Muscle of leg (tissue), 11 donors: ENCODE data around the gene SORBS1. TPM values are rescaled to one million over a fixed set of nuclear protein-coding genes. Genes with fewer than 3 reads are reported as not detected.

ENCODE experiments used
- DNase-seq: peaks from one replicate; pipeline ENCODE4 v3.0.0; 2013
- H3K27ac ChIP-seq: one replicate; pipeline ENCODE4 v1.5.1; 2013; ENCODE audit warnings: mild to moderate bottlenecking, low read length, control low read depth
- H3K27me3 ChIP-seq: one replicate; pipeline ENCODE4 v1.6.1; 2013; ENCODE audit warnings: low read length; ENCODE audit not compliant: control insufficient read depth, insufficient read depth
- H3K36me3 ChIP-seq: one replicate; pipeline ENCODE4 v1.6.1; 2013; ENCODE audit warnings: low read length; ENCODE audit not compliant: control insufficient read depth, insufficient read depth
- H3K4me1 ChIP-seq: one replicate; pipeline ENCODE4 v1.6.1; 2013; ENCODE audit warnings: low read length; ENCODE audit not compliant: control insufficient read depth, insufficient read depth
- H3K4me3 ChIP-seq: one replicate; pipeline ENCODE4 v1.5.1; 2013; ENCODE audit warnings: low read length, control low read depth
- H3K9me3 ChIP-seq: replicated peaks from 2 replicates; pipeline ENCODE4 v1.6.1; 2013; ENCODE audit warnings: low read depth, low read length; ENCODE audit not compliant: control insufficient read depth
- WGBS: methylation state at CpG from one replicate; pipeline ENCODE4 v1.1.5; 2013; ENCODE audit warnings: missing lambda C conversion rate; ENCODE audit not compliant: insufficient coverage; 5-methylcytosine and 5-hydroxymethylcytosine counted together
- polyA plus RNA-seq, 8 donors: library from polyadenylated mRNA; unstranded; fragments of 120-200 nt; gene quantifications; one replicate each; pipeline versions ENCODE4 v1.2.1 to v1.2.3, GENCODE V29; 2013; ENCODE audit warnings: inconsistent platforms in 1 of 8, low replicate concordance in 1 of 8; ENCODE audit not compliant: insufficient read length in 8 of 8, insufficient read depth in 1 of 8
- total RNA-seq: library from RNA; stranded (reverse); fragments of 120-200 nt; gene quantifications from one replicate; pipeline ENCODE4 v1.2.4, GENCODE V29; 2013

The SORBS1 gene
- total and polyA plus RNA-seq, 9 donors: 50.4 to 104 (median 57.8) TPM

DNA sequence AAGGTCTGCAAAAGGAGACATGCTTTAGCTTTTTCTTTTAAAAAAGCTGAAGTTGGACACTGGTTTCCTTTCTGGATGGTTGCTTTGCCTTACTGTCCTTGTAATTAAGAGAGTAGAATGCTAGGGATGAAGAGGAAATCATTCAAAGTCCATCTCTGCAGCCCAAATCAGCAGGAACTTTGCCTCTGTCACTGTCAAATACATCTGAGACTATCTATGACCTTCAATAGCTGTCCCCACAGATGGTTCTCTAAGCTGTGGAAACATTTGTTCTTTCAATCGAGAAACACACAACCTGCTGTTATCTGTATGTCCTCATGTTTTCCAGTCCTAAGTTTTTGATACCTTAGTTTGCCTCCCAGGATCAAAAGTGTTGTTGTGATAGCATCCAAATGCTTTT is 117.5 kb downstream of the SORBS1 start:
- no peaks in the 10 kb centered on the region for H3K9me3 ChIP-seq
- H3K36me3 ChIP-seq: no peaks in the 10 kb centered on the region
- peak overlapping the region; percentile 15 for H3K27ac ChIP-seq
- peaks cover 34% of the 10 kb centered on the region for H3K4me1 ChIP-seq
- H3K27me3 ChIP-seq: no peaks in the 10 kb centered on the region
- no peak for DNase-seq
- H3K4me3 ChIP-seq: no peak overlapping the region
- WGBS: no CpG with 5 or more reads among the region's 1 CpG

DNA sequence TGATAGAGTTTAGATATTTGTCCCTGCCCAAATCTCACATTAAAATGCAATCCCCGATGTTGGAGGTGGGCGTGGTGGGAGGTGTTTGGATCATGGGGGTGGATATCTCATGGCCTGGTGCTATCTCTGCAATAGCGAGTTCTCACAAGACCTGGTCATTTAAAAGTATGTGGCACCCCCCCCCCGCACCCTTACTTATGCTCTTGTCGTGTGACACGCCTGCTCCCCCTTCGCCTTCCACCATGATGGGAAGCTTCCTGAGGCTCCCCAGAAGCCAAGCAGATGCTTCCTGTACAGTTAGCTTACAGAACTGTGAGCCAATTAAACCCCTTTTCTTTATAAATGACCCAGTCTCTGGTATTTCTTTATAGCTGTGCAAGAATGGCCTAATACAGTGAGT is 118.8 kb downstream of the SORBS1 start:
- H3K27me3 ChIP-seq: no peaks in the 10 kb centered on the region
- peaks cover 3% of the 10 kb centered on the region for H3K36me3 ChIP-seq
- no peaks in the 10 kb centered on the region for H3K9me3 ChIP-seq
- no peak overlapping the region for H3K4me3 ChIP-seq
- H3K4me1 ChIP-seq: peaks cover 22% of the 10 kb centered on the region
- DNase-seq: no peak
- H3K27ac ChIP-seq: no peak overlapping the region
- WGBS: 93% methylated on average over 5 of the region's 7 CpGs

GRCh38 chr10:95441547-95441923 is 119.6 kb downstream of the SORBS1 start:
- Histone ChIP-seq H3K36me3 (peaks cover 7% of the 10 kb centered on the region), H3K9me3 (no peaks in the 10 kb centered on the region), H3K27me3 (no peaks in the 10 kb centered on the region), H3K4me3 (no peak overlapping the region), H3K27ac (no peak overlapping the region), H3K4me1 (peaks cover 16% of the 10 kb centered on the region)
- no CpG with 5 or more reads among the region's 2 CpGs for WGBS
- DNase-seq: no peak

GRCh38 chr10:95440756-95441546 is 120.2 kb downstream of the SORBS1 start:
- Histone ChIP-seq H3K27me3 (no peaks in the 10 kb centered on the region), H3K36me3 (peaks cover 10% of the 10 kb centered on the region), H3K9me3 (no peaks in the 10 kb centered on the region), H3K27ac (no peak overlapping the region), H3K4me3 (no peak overlapping the region), H3K4me1 (peaks cover 15% of the 10 kb centered on the region)
- no peak for DNase-seq
- no CpG with 5 or more reads among the region's 7 CpGs for WGBS

DNA sequence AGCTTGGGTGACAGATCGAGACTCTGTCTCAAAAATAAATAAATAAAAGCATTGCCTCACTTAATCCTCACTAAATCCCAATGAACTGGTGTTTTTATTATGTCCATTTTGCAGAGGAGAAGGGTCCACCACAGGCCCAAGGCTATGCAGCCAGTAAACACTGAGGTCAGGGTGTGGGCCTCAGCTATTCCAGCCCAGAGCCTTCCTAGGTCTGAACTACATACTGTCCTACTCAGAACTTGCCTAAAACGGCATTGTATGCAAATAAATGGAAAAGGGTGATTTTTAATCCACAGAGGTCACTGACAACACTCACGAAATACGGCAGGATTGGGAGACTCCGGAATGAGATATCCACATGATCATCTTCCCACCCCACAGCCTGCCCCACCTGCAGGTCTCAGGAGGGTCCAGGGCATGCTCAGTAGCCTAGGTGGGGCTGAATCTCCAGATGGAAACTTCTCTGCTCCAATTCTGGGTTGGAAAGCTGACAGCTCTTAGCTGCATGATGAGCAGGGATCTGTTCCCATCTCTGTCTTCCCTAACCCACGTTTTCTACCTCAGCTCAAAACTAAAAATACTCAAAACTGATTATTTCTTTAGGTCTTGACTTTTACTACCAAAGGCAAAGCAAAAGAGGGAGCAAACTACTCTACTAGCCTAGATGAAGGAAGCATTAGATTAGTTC is 121.0 kb downstream of the SORBS1 start:
- no CpG with 5 or more reads among the region's 6 CpGs for WGBS
- Histone ChIP-seq H3K27me3 (no peaks in the 10 kb centered on the region), H3K27ac (no peak overlapping the region), H3K9me3 (no peaks in the 10 kb centered on the region), H3K4me1 (peaks cover 10% of the 10 kb centered on the region), H3K36me3 (peaks cover 16% of the 10 kb centered on the region), H3K4me3 (no peak overlapping the region)
- no peak for DNase-seq

DNA sequence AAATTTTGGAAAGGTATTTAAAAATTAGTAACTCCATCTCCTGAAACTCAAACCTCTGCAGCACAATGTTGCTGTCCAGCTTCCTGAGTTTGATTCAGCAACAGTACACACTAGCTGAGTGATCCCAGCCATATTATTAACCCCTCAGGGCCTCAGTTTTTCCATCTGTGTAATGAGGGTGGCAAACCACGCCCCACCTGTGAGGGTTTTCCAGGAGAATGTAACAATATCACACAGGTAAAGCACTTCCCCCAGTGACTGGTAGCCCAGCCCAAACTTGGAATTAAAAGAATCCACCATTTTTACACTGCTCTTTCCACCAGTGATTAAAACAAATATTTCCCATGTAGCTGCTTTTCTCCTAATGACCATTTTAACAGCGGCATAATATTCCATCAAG is 122.4 kb downstream of the SORBS1 start:
- H3K4me3 ChIP-seq: no peak overlapping the region
- peaks cover 16% of the 10 kb centered on the region for H3K36me3 ChIP-seq
- no peak overlapping the region for H3K27ac ChIP-seq
- no peaks in the 10 kb centered on the region for H3K27me3 ChIP-seq
- no peaks in the 10 kb centered on the region for H3K9me3 ChIP-seq
- DNase-seq: no peak
- peaks cover 10% of the 10 kb centered on the region for H3K4me1 ChIP-seq
- no CpG with 5 or more reads among the region's 2 CpGs for WGBS

DNA sequence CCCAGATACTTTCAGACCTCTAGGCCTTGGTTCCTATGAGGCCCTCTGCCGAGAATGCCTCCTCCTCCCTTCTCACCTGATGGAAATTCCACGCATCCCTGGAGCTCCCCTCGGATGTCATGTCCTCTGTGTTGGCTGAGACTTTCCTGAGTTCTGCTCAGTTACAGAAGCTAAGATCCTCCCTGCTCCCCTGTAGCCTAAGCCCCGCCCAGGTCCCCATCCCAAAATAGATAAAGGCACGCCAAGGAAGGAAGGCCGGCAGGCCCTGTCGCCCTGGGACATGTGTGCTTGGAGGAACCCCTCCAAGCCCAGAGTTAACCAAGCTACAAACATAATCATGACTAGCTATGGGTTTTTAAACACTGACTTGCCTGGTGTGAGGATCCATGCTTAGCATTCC is 123.5 kb downstream of the SORBS1 start:
- WGBS: 40% methylated on average over 6 of the region's 7 CpGs
- DNase-seq: no peak
- no peak overlapping the region for H3K4me3 ChIP-seq
- no peaks in the 10 kb centered on the region for H3K27me3 ChIP-seq
- H3K27ac ChIP-seq: no peak overlapping the region
- no peaks in the 10 kb centered on the region for H3K9me3 ChIP-seq
- peaks cover 18% of the 10 kb centered on the region for H3K4me1 ChIP-seq
- peaks cover 16% of the 10 kb centered on the region for H3K36me3 ChIP-seq

DNA sequence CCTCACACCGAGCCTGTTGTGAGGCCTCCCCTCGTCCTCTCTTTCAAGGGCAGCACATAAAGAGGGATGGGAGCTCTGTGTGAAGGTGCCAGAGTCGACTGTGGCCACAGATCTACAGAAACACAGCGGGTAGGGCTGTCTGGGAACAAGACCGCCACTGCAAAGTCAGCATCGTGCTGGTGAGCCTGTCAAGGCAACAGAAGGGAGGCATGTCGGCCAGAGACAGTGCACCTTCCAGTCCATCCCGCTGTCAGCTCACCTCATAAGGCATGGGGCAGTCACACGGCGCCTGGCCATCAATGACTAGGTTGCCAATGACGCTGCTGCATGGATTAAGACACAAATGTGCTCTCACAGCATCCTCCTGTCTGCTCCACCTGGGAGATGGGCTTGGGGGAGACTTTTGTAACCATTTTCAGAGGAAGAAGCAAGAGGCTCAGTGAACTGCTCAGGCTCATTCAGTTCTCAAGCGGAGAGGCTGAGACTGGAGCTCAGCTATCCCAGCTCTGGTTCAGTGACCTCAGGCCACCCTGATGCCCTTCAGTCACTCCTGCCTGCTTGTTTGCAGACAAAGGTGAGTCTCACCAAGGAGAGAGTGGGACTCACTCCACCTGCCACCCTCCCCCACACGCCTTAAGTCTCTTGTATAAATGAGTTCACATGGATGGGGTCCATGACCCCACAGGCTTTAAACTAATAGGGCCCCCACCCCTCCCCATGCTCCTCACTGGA is 125.5 kb downstream of the SORBS1 start:
- Histone ChIP-seq H3K36me3 (peaks cover 24% of the 10 kb centered on the region), H3K9me3 (no peaks in the 10 kb centered on the region), H3K27me3 (no peaks in the 10 kb centered on the region), H3K4me1 (peaks cover 30% of the 10 kb centered on the region), H3K27ac (no peak overlapping the region), H3K4me3 (no peak overlapping the region)
- WGBS: 97% methylated on average over 9 of the region's 13 CpGs
- no peak for DNase-seq

GRCh38 chr10:95434583-95434982 is 126.6 kb downstream of the SORBS1 start:
- Histone ChIP-seq H3K9me3 (no peaks in the 10 kb centered on the region), H3K4me3 (no peak overlapping the region), H3K36me3 (peaks cover 27% of the 10 kb centered on the region), H3K27ac (peak overlapping the region; percentile 51), H3K27me3 (no peaks in the 10 kb centered on the region), H3K4me1 (peaks cover 33% of the 10 kb centered on the region)
- no peak for DNase-seq
- WGBS: 88% methylated on average over 7 of the region's 9 CpGs

DNA sequence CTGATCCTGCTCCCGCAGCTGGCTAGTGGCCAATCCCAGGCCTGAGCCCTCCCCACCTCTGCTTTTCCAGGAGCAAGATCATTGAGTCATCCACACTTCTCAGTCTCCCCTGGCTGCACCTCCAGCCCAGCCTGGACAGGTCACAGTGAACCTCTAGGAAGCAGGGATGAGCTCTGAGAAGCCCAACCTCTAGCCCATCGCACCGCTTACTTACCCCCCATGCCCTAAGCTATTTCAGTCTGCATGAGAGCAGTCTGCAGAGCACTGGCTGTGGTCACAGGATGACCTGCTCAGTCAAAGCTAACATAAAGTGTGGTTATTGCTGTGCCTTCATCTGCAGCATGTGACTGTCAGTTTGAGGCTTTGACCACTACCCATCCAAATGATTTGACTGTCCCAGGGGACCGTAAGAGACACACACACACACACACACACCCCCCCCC is 129.2 kb downstream of the SORBS1 start:
- Histone ChIP-seq H3K27me3 (no peaks in the 10 kb centered on the region), H3K27ac (no peak overlapping the region), H3K36me3 (peaks cover 27% of the 10 kb centered on the region), H3K4me3 (no peak overlapping the region), H3K9me3 (no peaks in the 10 kb centered on the region), H3K4me1 (peaks cover 33% of the 10 kb centered on the region)
- DNase-seq: no peak
- WGBS: 22% methylated on average over 1 of the region's 4 CpGs
